ENCODE measurements around the gene EPHB2.

- TF ChIP-seq, protein P1, sequence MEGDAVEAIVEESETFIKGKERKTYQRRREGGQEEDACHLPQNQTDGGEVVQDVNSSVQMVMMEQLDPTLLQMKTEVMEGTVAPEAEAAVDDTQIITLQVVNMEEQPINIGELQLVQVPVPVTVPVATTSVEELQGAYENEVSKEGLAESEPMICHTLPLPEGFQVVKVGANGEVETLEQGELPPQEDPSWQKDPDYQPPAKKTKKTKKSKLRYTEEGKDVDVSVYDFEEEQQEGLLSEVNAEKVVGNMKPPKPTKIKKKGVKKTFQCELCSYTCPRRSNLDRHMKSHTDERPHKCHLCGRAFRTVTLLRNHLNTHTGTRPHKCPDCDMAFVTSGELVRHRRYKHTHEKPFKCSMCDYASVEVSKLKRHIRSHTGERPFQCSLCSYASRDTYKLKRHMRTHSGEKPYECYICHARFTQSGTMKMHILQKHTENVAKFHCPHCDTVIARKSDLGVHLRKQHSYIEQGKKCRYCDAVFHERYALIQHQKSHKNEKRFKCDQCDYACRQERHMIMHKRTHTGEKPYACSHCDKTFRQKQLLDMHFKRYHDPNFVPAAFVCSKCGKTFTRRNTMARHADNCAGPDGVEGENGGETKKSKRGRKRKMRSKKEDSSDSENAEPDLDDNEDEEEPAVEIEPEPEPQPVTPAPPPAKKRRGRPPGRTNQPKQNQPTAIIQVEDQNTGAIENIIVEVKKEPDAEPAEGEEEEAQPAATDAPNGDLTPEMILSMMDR (IDR thresholded peaks at IDR 0.05), result no peak
- TF ChIP-seq POLR2A (IDR thresholded peaks at IDR 0.05), result no peak
These were observed 116.3 kb downstream of the EPHB2 start for GRCh38 chr1:22826604-22827580.
